ENCODE measurements around the gene CIT.

CIT gene

GRCh38 chr12:119699199-119699760 is 177.8 kb downstream of the CIT start:
- Histone ChIP-seq H3K4me2 (no peak overlapping the region), H4K20me1 (peaks cover 0 to 9% (median 0%) of the 10 kb centered on the region in 11 experiments; a peak in 2 of 22 replicates), H3K27ac (no peak overlapping the region), H3K4me1 (peaks cover 0 to 15% (median 12%) of the 10 kb centered on the region in 10 experiments; a peak in 17 of 20 replicates), H3K27me3 (no peaks in the 10 kb centered on the region), H3K9ac (no peak overlapping the region), H3K36me3 (peaks cover 16 to 97% (median 78%) of the 10 kb centered on the region in 11 experiments), H3K4me3 (no peak overlapping the region), H3K9me3 (replicated peaks in 1 of 11) (no peaks in the 10 kb centered on the region)
- no peak for TF ChIP-seq Cebpa-rat (IDR thresholded peaks at IDR 0.05)

- no peak for TF ChIP-seq Cebpa-rat (IDR thresholded peaks at IDR 0.05)
- H4K20me1 ChIP-seq: peaks cover 0 to 9% (median 0%) of the 10 kb centered on the region in 11 experiments; a peak in 2 of 22 replicates
- H3K9ac ChIP-seq: no peak overlapping the region
- no peaks in the 10 kb centered on the region for H3K9me3 ChIP-seq (replicated peaks in 1 of 11)
- H3K27ac ChIP-seq: no peak overlapping the region
- H3K4me2 ChIP-seq: no peak overlapping the region
- no peaks in the 10 kb centered on the region for H3K27me3 ChIP-seq
- no peaks in the 10 kb centered on the region for H3K4me1 ChIP-seq
- peaks cover 21 to 97% (median 87%) of the 10 kb centered on the region in 11 experiments for H3K36me3 ChIP-seq
- H3K4me3 ChIP-seq: no peak overlapping the region
Measured at GRCh38 chr12:119696943-119697342, 180.2 kb downstream of the CIT start.

- Histone ChIP-seq H3K36me3 (peaks cover 16 to 100% (median 89%) of the 10 kb centered on the region in 11 experiments), H3K9me3 (replicated peaks in 1 of 11) (no peaks in the 10 kb centered on the region), H3K4me1 (no peaks in the 10 kb centered on the region), H3K4me2 (no peak overlapping the region), H4K20me1 (peaks cover 0 to 9% (median 0%) of the 10 kb centered on the region in 11 experiments; a peak in 1 of 22 replicates), H3K9ac (no peak overlapping the region), H3K27ac (no peak overlapping the region), H3K27me3 (no peaks in the 10 kb centered on the region), H3K4me3 (no peak overlapping the region)
- TF ChIP-seq Cebpa-rat (IDR thresholded peaks at IDR 0.05): no peak
Measured at GRCh38 chr12:119695034-119695433, 182.1 kb downstream of the CIT start.

- no peak for TF ChIP-seq Cebpa-rat (IDR thresholded peaks at IDR 0.05)
- H3K4me3 ChIP-seq: no peak overlapping the region
- H3K9me3 ChIP-seq (replicated peaks in 1 of 11): no peaks in the 10 kb centered on the region
- H3K4me2 ChIP-seq: no peak overlapping the region
- no peak overlapping the region for H3K27ac ChIP-seq
- H3K9ac ChIP-seq: no peak overlapping the region
- no peaks in the 10 kb centered on the region for H3K27me3 ChIP-seq
- H3K4me1 ChIP-seq: no peaks in the 10 kb centered on the region
- peaks cover 16 to 100% (median 89%) of the 10 kb centered on the region in 11 experiments; a peak in 21 of 22 replicates for H3K36me3 ChIP-seq
- peaks cover 0 to 9% (median 0%) of the 10 kb centered on the region in 11 experiments; a peak in 1 of 22 replicates for H4K20me1 ChIP-seq
Measured at GRCh38 chr12:119694111-119694510, 183.0 kb downstream of the CIT start.

- H3K36me3 ChIP-seq: peaks cover 16 to 100% (median 91%) of the 10 kb centered on the region in 11 experiments; a peak in 21 of 22 replicates
- H3K4me2 ChIP-seq: no peak overlapping the region
- H3K4me1 ChIP-seq: no peaks in the 10 kb centered on the region
- H3K4me3 ChIP-seq: no peak overlapping the region
- no peaks in the 10 kb centered on the region for H3K9me3 ChIP-seq (replicated peaks in 1 of 11)
- H4K20me1 ChIP-seq: peaks cover 0 to 9% (median 0%) of the 10 kb centered on the region in 11 experiments; a peak in 1 of 22 replicates
- H3K27me3 ChIP-seq: no peaks in the 10 kb centered on the region
- H3K27ac ChIP-seq: no peak overlapping the region
- H3K9ac ChIP-seq: no peak overlapping the region
- no peak for TF ChIP-seq Cebpa-rat (IDR thresholded peaks at IDR 0.05)
Measured at GRCh38 chr12:119693511-119693910, 183.6 kb downstream of the CIT start.

- Histone ChIP-seq H3K36me3 (peaks cover 16 to 100% (median 92%) of the 10 kb centered on the region in 11 experiments; a peak in 21 of 22 replicates), H3K9ac (no peak overlapping the region), H3K4me1 (0 out of 20 replicates have a peak, but pooled peaks cover 0 to 3% (median 0%) of the 10 kb centered on the region in 10 experiments), H3K4me3 (no peak overlapping the region), H4K20me1 (peaks cover 0 to 9% (median 0%) of the 10 kb centered on the region in 11 experiments; a peak in 1 of 22 replicates), H3K4me2 (no peak overlapping the region), H3K27me3 (no peaks in the 10 kb centered on the region), H3K27ac (no peak overlapping the region), H3K9me3 (replicated peaks in 1 of 11) (no peaks in the 10 kb centered on the region)
- TF ChIP-seq Cebpa-rat (IDR thresholded peaks at IDR 0.05): no peak
Measured at GRCh38 chr12:119692997-119693396, 184.1 kb downstream of the CIT start.

GRCh38 chr12:119692410-119692809 is 184.7 kb downstream of the CIT start:
- H3K27ac ChIP-seq: no peak overlapping the region
- H4K20me1 ChIP-seq: peaks cover 0 to 5% (median 0%) of the 10 kb centered on the region in 11 experiments; a peak in 1 of 22 replicates
- H3K4me2 ChIP-seq: no peak overlapping the region
- no peak overlapping the region for H3K4me3 ChIP-seq
- no peaks in the 10 kb centered on the region for H3K27me3 ChIP-seq
- H3K4me1 ChIP-seq: peaks cover 0 to 8% (median 0%) of the 10 kb centered on the region in 10 experiments; a peak in 1 of 20 replicates
- H3K9me3 ChIP-seq (replicated peaks in 1 of 11): no peaks in the 10 kb centered on the region
- TF ChIP-seq Cebpa-rat (IDR thresholded peaks at IDR 0.05): no peak
- no peak overlapping the region for H3K9ac ChIP-seq
- peaks cover 11 to 100% (median 92%) of the 10 kb centered on the region in 11 experiments; a peak in 21 of 22 replicates for H3K36me3 ChIP-seq

- Histone ChIP-seq H3K9me3 (replicated peaks in 1 of 11) (no peaks in the 10 kb centered on the region), H3K4me2 (no peak overlapping the region), H3K36me3 (peaks cover 5 to 100% (median 92%) of the 10 kb centered on the region in 11 experiments; a peak in 21 of 22 replicates), H4K20me1 (no peaks in the 10 kb centered on the region; a peak in 1 of 22 replicates), H3K4me1 (peaks cover 0 to 9% (median 0%) of the 10 kb centered on the region in 10 experiments; a peak in 1 of 20 replicates), H3K27ac (no peak overlapping the region), H3K4me3 (no peak overlapping the region), H3K9ac (no peak overlapping the region), H3K27me3 (no peaks in the 10 kb centered on the region)
- no peak for TF ChIP-seq Cebpa-rat (IDR thresholded peaks at IDR 0.05)
Measured at GRCh38 chr12:119691202-119691810, 185.8 kb downstream of the CIT start.

- Histone ChIP-seq H3K27me3 (no peaks in the 10 kb centered on the region), H3K27ac (no peak overlapping the region), H3K4me3 (no peak overlapping the region), H3K4me2 (no peak overlapping the region), H4K20me1 (no peaks in the 10 kb centered on the region; a peak in 1 of 22 replicates), H3K9ac (no peak overlapping the region), H3K36me3 (peaks cover 5 to 100% (median 92%) of the 10 kb centered on the region in 11 experiments; a peak in 21 of 22 replicates), H3K9me3 (replicated peaks in 1 of 11) (no peaks in the 10 kb centered on the region), H3K4me1 (peaks cover 0 to 9% (median 0%) of the 10 kb centered on the region in 10 experiments; a peak in 1 of 20 replicates)
- no peak for TF ChIP-seq Cebpa-rat (IDR thresholded peaks at IDR 0.05)
Measured at GRCh38 chr12:119689935-119690500, 187.1 kb downstream of the CIT start.

All from BLaER1 treated with 17β-estradiol and CSF1 and Interleukin-3, amounts not matched to agents 10 nM and 100 nM (cell line).